ENCODE data around the gene THPO. TPM values are rescaled to one million over a fixed set of nuclear protein-coding genes. Genes with fewer than 3 reads are reported as not detected.

Gene THPO
- total RNA-seq, 1 donor from 2014 or later, result not detected

GRCh38 chr3:184328516-184328915 is 49.5 kb downstream of the THPO start:
- no peak overlapping the region for H3K27ac ChIP-seq
- H3K9me3 ChIP-seq, result no peaks in the 10 kb centered on the region
- intact Hi-C loops (cut with DNase I), result no loop called here
- H3K36me3 ChIP-seq, result peaks cover 98 to 100% of the 10 kb centered on the region in 2 donors
- no peak for TF ChIP-seq CTCF (IDR thresholded peaks at IDR 0.05)
- H3K4me3 ChIP-seq, result no peak overlapping the region
- no peak for DNase-seq (ENCODE audit: low spot score in 2 of 2)
- H3K27me3 ChIP-seq, result no peaks in the 10 kb centered on the region
- no peaks in the 10 kb centered on the region for H3K4me1 ChIP-seq

GRCh38 chr3:184327171-184327570 is 50.8 kb downstream of the THPO start:
- intact Hi-C loops (cut with DNase I), result no loop called here
- H3K27ac ChIP-seq, result no peak overlapping the region

GRCh38 chr3:184325715-184326369 is 52.2 kb downstream of the THPO start:
- no peak for TF ChIP-seq CTCF (IDR thresholded peaks at IDR 0.05)
- no peak for DNase-seq (ENCODE audit: low spot score in 2 of 2)
- Histone ChIP-seq H3K27me3 (no peaks in the 10 kb centered on the region), H3K4me1 (peaks cover 1 to 2% of the 10 kb centered on the region in 2 donors), H3K9me3 (no peaks in the 10 kb centered on the region), H3K36me3 (peaks cover 100% of the 10 kb centered on the region in 2 donors), H3K4me3 (no peak overlapping the region), H3K27ac (no peak overlapping the region)
- intact Hi-C loops (cut with DNase I), result no loop called here

More at GRCh38 chr3:184327171-184327570, 50.8 kb downstream of the THPO start:
- Histone ChIP-seq H3K36me3 (peaks cover 100% of the 10 kb centered on the region in 2 donors), H3K4me3 (no peak overlapping the region), H3K4me1 (no peaks in the 10 kb centered on the region), H3K9me3 (no peaks in the 10 kb centered on the region), H3K27me3 (no peaks in the 10 kb centered on the region)
- no peak for DNase-seq (ENCODE audit: low spot score in 2 of 2)
- TF ChIP-seq CTCF (IDR thresholded peaks at IDR 0.05), result no peak

GRCh38 chr3:184325269-184325668 is 52.7 kb downstream of the THPO start:
- Histone ChIP-seq H3K27ac (peak overlapping the region in 1 of 2 donors; percentile 43), H3K4me1 (peaks cover 7 to 8% of the 10 kb centered on the region in 2 donors), H3K9me3 (no peaks in the 10 kb centered on the region), H3K27me3 (no peaks in the 10 kb centered on the region), H3K36me3 (peaks cover 99 to 100% of the 10 kb centered on the region in 2 donors), H3K4me3 (no peak overlapping the region)
- intact Hi-C loops (cut with DNase I), result no loop called here
- DNase-seq (ENCODE audit: low spot score in 2 of 2), result no peak
- TF ChIP-seq CTCF (IDR thresholded peaks at IDR 0.05), result no peak

GRCh38 chr3:184323696-184324095 is 54.3 kb downstream of the THPO start:
- H3K27ac ChIP-seq, result peak overlapping the region in 1 of 2 donors; percentile 43
- H3K4me1 ChIP-seq, result peaks cover 16 to 20% of the 10 kb centered on the region in 2 donors
- no peak overlapping the region for H3K4me3 ChIP-seq
- intact Hi-C loops (cut with DNase I), result no loop called here
- TF ChIP-seq CTCF (IDR thresholded peaks at IDR 0.05), result no peak
- no peaks in the 10 kb centered on the region for H3K9me3 ChIP-seq
- peaks cover 83 to 84% of the 10 kb centered on the region in 2 donors for H3K36me3 ChIP-seq
- H3K27me3 ChIP-seq, result no peaks in the 10 kb centered on the region
- no peak for DNase-seq (ENCODE audit: low spot score in 2 of 2)
